Inferior parietal cortex (tissue), 1 donor: Measurements from ENCODE around the gene UST.
"Not testable (repeated sequence)": the region's sequence is repeated elsewhere in the genome, so short reads cannot be mapped to it uniquely, and the experiment has no call there.

Experiments used
- DNase-seq: peaks from one replicate; pipeline ENCODE4 v3.0.0-alpha.2; 2016; ENCODE audit errors: extremely low spot score

The UST gene

GRCh38 chr6:149006236-149006635 lies 259.4 kb downstream of the UST start:
- DNase-seq: not testable (repeated sequence)

DNA sequence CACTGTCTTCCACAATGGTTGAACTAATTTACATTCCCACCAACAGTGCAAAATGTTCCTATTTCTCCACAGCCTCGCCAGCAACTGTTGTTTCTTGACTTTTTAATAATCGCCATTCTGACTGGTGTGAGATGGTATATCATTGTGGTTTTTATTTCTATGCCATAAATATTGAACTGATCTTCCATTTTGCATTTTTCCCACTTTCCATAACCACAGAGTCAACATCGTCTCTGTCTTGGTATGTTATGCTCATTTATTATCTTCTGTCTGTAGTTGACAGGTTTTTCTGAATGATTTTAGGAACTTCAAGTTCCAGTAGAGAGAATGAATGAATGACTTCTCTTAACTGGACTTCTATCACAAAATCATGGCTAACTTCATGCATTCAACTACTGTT lies 259.8 kb downstream of the UST start:
- DNase-seq: no peak

- no peak for DNase-seq
These were observed 261.0 kb downstream of the UST start for GRCh38 chr6:149007846-149008245.

DNA sequence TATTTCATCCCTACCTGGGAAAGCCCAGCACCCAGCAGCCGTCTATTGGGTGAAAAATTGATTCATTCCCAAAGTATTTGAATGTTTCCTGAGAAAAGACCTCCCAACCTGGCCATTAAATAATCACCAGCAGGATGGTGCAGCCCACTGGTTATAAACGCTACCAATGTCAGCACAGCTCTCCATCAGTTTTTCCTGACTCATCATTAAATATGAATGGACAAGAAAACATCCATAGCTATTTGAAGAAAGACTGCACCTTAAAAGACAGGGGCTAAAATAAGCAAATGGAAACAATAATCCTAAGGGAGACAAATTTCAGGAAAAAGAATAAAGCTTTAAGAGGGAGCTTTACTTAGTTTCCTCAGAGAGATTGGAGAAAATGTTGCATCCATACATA lies 261.9 kb downstream of the UST start:
- DNase-seq: no peak

DNA sequence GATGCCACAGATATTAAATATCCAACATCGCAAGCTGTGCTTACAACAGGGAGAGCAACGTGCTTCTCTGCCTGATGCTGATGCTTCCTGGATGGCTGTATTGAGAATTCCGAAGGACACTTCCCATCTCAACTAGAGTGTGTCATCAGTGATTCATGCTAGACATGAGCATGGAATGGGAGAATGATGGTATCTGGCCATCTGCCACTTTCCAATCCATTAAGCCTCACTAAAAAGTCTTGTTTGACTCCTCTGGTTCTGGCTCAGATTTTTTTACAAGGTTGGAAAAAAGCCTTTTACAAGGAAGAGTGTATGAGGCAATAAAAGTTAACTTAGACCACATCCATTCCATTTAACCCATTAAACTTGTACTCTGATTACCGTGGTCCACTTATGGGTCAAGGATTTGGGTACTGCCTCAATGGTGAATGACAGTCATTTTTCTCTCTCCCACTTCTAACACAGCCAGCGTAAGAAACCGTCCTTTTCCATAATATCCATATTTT lies 265.3 kb downstream of the UST start:
- peak; percentile 45 for DNase-seq

DNA sequence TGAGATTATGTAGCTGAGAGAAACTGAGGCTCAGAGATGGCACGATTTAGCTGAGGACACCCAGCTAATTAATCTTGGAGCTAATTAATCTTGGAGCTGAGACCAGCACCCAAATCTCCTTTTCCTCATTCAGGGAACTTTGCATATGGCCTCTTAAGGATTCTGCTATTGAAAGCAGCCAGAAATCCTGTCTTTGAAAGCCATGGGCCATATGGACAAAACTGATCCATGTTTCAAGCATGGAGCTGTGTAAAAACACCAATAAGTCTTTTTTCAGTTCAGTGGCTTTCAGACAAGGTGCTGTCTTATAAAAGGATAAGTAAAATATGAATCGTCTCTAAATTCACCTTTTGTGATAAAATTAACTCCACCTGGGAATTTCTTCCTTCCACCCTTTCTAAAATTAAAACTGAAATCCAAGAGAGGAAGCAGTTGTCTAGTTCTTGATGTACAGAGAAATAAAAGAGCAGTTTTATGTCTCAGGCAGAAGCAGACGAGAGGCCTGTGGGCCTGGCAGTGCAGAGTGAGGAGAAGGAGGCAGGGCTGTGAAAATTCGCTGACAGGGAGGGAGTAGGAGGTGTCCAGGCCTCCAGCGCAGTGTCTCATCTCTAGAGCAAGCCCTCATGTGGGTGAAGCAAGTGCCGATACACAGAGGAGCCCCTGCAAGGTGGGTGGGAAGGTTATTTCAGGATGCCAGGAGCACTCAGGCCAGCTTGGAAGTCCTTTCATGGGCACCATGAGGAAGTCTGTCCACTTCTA lies 266.9 kb downstream of the UST start:
- DNase-seq: peak; percentile 28

- no peak for DNase-seq
These were observed 268.1 kb downstream of the UST start for GRCh38 chr6:149014631-149015534.

GRCh38 chr6:149015535-149016525 lies 269.0 kb downstream of the UST start:
- no peak for DNase-seq

DNA sequence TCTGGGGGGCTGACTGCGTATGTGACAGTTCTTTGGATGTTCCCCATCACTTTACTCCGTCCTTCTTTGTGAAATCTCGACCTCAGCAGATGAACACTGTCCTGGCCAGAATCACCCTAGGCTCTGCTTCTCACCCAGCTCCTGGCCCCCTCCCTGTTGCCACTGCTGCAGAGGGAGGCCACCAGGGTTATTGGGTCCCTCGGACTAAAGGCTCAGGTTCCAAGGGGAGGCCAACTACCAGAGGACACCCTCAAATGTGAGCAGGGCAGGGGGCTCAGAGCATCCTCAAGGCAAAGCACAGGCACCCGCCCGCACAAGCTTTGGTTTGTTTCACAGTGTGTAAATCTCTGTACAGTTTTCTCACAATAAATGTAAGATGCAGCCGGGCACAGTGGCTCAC lies 269.9 kb downstream of the UST start:
- DNase-seq: no peak

DNA sequence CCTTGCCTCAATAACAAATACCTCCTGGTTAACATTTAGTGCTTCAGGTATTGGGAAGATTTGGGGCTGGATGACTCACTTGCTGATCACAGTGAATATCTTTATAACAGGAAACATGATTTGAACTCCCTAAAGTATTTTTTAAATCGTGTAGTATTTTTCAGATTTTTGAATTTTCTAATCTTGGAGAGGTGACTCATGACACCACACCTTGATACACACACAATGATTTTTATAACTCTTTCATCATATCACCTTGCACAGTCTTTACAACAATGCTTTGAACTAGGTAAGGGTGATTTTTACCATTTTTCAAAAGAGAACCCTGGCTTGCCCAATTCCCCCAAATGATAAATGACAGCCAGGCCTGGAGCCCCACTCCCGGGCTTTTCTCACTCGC lies 273.5 kb downstream of the UST start:
- no peak for DNase-seq

DNA sequence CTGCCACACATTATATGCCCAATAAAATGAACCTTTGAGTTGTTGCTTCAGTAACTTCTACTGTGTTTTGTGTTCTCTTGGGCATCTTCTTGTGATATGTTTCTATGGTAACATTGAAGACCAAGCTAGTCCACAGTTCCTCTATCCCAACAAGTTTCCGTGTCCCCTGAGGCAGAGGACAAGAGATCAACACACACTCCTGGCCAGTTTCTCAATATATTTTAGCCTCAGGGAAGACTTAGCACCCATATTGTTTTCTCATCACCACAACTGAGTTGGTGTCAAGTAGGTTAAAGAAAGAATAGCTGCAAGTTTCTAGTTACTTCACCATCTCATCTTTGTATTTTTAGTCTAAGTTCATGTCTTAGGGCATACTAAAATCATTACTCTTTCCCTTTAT lies 277.5 kb downstream of the UST start:
- DNase-seq: no peak

GRCh38 chr6:149025061-149025460 lies 278.2 kb downstream of the UST start:
- no peak for DNase-seq

DNA sequence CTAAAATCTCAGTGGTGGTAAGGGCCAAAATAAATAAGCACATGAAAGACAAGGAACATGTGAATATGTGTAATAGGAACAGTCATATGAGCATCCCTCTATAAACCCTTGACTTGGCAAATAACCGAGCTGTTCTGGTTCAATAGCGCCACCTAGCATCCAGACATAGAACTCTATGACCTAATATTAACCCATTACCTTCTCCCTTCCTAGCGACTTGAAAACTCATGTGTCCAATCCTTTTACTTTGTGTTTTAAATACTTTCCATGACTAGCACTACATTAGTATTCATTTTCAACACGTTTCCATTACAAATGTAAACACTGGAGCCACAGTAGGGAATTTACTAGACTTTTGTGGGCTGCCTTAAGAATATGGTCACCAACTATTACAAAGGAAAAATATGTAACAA lies 279.7 kb downstream of the UST start:
- no peak for DNase-seq

DNA sequence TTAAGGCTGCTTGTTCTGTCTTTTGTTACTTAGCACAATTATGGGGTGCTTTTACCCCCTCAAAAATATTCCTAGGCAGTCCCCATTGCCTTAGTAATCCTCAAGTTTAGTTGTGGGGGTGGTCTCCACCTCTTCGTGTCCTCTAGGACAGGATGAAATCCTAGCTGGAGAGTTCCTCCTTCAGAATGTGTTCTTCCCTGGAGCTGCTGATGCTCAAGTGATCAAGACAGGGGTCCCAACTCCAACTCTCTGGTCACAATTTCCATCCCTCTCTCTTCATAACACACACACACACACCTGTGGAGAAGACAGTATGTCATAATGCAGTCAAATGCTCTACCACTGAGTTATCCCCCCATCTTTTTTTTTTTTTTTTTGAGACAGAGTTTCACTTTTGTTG lies 280.7 kb downstream of the UST start:
- DNase-seq: no peak

DNA sequence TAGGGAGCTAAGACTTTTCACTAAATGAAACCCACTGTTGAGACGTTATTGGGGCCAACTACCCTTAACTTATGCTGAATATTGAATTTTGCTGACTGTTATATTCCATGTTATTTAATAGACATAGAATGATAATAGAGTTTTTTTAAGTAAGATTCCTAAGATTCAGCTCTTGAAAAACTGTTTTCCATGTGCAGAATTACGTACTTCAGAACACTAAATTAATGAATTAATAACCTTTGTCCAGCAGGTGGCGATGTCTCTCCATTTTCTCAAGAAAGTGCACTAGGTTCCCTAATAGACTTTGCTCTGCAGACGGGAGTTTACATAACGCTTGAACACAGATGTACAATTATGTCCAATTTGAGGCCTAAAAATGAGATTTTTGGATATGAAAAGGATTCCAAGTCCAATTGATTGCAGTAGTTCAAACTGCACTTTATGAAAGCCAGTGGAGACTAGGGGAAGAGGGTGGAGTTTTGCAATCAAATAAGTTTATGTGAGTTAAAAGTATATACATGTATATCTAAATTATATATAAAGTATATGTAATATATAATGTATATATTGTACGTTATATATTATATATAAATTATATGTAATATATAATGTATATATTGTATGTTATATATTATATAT lies 282.1 kb downstream of the UST start:
- peak; percentile 95 for DNase-seq

DNA sequence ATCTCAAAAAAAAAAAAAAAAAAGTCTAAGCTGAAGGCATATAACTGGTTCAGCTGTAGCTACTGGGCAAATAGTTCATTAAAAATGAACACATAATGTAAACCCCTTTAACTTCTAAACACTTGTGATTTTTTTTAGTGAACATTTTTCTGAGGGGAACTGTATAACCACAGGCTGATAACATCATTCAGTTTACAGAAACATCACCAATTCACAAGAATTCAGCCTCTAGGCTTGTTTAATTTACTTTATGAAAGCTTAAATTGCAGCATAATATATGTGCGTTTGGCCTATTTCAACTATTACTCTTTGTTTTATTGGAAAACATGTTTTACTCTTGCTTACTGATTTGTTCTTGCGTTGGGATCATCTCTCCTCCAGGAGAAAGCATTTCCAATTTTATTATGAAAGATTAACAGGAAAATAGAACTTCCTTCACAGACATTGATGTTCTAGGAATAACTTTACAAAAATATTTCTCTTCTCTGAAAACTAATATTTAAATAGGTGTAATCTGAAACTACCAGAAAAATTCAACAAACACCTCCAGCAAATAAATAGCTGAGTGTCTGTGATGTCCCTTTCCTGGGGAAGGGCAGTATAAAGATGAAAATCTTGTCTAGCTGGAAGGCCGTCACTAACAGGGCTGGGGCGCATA lies 284.5 kb downstream of the UST start:
- no peak for DNase-seq

- DNase-seq: no peak
These were observed 285.2 kb downstream of the UST start for GRCh38 chr6:149031859-149032598.

DNA sequence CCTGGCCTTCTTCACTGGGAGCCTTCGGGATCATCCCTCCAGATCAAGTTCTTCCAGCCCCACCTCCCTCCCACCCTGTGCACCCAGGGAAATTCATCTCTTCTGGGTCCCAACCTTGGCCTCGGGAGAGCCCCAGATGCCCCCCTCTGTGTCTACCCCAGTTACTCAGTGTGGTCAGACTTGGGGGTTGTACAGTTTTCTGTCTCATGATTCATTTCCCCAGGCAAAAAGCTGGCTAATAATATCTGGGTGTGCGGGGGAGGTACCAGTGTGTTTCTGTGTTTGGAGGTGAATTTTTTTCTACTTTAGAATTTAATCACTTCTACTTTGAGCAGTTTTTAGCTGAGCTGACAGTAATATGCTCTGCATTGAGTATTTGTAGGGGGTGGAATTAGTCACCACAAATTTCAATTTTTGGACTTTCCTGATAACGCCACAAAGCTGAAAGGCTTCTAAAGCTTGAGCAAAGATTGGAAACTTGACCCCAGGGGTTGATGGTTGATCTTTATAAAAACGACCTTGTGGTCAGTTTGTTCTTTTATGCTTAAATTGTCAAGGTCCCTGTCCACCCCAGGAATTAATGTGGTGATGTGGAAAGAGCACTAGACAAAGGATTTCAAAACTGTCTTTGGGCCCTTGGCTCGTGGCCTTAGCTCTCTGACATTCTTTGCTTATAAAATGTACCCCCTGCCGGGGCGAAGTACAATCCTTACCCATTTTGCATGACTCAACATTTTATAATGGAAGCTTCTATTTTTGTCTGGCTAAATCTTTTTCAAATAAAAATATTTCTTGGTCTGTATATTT lies 286.0 kb downstream of the UST start:
- peak; percentile 28 for DNase-seq

DNA sequence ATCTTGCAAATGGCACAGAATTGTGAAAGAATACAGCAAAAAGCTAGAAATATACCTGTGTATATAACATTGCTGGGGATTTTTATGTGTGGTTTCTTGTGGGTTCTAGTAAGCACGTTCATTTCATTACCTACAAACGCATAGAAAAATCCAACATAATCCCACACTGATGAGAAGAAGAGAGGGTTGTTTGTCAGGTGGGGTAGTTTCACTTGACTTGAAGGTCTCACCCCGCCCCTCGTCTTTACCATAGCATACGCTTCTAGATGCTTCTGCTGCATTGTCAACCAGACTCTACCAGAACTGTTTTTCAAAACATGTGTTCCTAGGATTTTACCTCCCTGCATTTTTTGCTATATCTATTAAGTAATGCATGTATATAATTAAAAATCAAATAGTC lies 286.6 kb downstream of the UST start:
- DNase-seq: no peak
